Measurements from ENCODE around the gene ZNFX1.

ZNFX1 gene

DNA sequence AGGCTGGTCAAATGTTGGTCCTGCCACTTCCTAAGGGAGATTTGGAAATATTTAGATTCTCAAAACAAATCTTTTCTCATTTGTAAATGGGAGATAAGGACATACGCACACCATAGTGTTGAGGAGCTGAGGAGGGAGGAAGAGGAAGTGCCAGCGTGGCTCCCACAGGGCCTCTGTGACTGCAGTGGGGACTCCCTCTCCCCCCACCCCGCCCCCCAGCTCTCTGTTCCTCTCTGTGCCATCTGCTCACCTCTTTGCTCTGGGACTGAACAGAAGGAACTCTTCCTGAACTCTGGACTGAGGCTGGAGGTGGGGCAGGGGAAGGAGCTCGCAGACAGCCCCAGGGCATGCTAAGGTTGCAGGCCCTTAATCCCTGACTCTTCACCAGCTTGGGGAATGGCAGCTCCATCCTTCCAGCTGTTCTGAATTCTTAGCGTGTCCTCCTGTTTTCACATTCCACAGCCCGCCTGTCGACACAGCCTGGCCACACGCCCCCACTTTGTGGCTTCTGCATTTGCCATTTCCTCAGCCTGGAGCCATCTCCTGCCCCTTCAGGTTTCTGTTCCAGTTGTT is 47.2 kb downstream of the ZNFX1 start:
- Histone ChIP-seq H3K4me3 (ENCODE audit: low read depth, low read length) (no peak overlapping the region), H3K27me3 (no peaks in the 10 kb centered on the region), H3K9me3 (no peaks in the 10 kb centered on the region), H3K36me3 (peaks cover 68% of the 10 kb centered on the region), H3K4me1 (no peaks in the 10 kb centered on the region)
- TF ChIP-seq, protein P1, sequence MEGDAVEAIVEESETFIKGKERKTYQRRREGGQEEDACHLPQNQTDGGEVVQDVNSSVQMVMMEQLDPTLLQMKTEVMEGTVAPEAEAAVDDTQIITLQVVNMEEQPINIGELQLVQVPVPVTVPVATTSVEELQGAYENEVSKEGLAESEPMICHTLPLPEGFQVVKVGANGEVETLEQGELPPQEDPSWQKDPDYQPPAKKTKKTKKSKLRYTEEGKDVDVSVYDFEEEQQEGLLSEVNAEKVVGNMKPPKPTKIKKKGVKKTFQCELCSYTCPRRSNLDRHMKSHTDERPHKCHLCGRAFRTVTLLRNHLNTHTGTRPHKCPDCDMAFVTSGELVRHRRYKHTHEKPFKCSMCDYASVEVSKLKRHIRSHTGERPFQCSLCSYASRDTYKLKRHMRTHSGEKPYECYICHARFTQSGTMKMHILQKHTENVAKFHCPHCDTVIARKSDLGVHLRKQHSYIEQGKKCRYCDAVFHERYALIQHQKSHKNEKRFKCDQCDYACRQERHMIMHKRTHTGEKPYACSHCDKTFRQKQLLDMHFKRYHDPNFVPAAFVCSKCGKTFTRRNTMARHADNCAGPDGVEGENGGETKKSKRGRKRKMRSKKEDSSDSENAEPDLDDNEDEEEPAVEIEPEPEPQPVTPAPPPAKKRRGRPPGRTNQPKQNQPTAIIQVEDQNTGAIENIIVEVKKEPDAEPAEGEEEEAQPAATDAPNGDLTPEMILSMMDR (IDR thresholded peaks at IDR 0.05; ENCODE audit: low read depth, low read length): no peak
- DNase-seq: no peak

DNA sequence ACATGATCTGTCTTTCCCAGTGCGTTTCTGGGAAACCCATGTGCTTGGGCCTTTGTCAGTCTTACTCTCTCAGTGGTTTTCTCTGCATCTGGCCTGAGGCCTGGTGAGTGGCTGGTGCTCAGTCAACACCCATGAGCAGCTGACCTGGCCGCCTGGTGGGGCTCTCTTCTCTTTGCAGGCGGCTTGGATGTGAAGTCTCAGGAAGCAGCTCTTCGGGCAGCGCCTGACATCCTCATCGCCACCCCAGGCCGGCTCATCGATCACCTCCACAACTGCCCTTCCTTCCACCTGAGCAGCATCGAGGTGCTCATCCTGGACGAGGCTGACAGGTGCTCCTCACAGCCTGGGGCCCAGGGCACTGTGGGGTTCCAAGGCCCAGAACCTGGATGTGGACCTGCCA is 47.8 kb downstream of the ZNFX1 start:
- H3K4me1 ChIP-seq: no peaks in the 10 kb centered on the region
- no peaks in the 10 kb centered on the region for H3K27me3 ChIP-seq
- TF ChIP-seq, protein P1 (IDR thresholded peaks at IDR 0.05; ENCODE audit: low read depth, low read length): no peak
- DNase-seq: no peak
- H3K36me3 ChIP-seq: peaks cover 66% of the 10 kb centered on the region
- no peaks in the 10 kb centered on the region for H3K9me3 ChIP-seq
- no peak overlapping the region for H3K4me3 ChIP-seq (ENCODE audit: low read depth, low read length)

DNA sequence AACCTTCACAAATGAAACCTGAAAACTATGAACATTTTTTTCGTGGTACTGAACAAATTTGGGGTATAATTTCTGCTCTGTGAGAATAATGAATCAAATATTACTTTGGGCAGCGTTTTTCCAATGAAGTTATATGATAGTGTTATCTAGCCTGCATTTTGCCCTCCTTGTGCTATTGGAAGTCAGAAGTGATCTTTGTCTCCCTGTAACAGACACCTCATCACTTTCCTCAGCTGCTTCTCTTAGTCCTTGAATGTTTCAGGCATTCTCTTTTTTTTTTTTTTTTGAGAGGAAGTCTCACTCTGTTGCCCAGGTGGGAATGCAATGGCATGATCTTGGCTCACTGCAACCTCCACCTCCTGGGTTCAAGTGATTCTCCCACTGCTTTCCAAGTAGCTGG is 48.5 kb downstream of the ZNFX1 start:
- TF ChIP-seq, protein P1 (IDR thresholded peaks at IDR 0.05; ENCODE audit: low read depth, low read length): no peak
- H3K4me3 ChIP-seq (ENCODE audit: low read depth, low read length): no peak overlapping the region
- peaks cover 66% of the 10 kb centered on the region for H3K36me3 ChIP-seq
- H3K9me3 ChIP-seq: no peaks in the 10 kb centered on the region
- no peaks in the 10 kb centered on the region for H3K4me1 ChIP-seq
- H3K27me3 ChIP-seq: no peaks in the 10 kb centered on the region
- no peak for DNase-seq

DNA sequence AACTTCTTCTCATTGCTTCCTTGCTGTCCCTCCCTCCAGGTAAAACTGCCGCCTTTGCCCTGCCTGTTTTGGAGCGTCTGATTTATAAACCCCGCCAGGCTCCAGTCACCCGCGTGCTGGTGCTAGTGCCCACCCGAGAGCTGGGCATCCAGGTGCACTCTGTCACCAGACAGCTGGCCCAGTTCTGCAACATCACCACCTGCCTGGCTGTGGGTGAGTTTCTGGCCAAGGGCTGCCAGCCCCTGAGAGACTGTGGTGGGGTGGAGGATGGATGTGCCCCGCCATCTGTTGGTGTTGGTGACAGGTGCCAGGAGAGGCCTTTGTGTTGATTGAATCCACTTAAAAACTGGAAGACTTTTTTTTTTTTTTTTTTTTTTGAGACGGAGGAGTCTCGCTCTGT is 49.2 kb downstream of the ZNFX1 start:
- TF ChIP-seq, protein P1 (IDR thresholded peaks at IDR 0.05; ENCODE audit: low read depth, low read length): no peak
- Histone ChIP-seq H3K4me1 (no peaks in the 10 kb centered on the region), H3K36me3 (peaks cover 65% of the 10 kb centered on the region), H3K4me3 (ENCODE audit: low read depth, low read length) (no peak overlapping the region), H3K9me3 (no peaks in the 10 kb centered on the region), H3K27me3 (no peaks in the 10 kb centered on the region)
- no peak for DNase-seq

DNA sequence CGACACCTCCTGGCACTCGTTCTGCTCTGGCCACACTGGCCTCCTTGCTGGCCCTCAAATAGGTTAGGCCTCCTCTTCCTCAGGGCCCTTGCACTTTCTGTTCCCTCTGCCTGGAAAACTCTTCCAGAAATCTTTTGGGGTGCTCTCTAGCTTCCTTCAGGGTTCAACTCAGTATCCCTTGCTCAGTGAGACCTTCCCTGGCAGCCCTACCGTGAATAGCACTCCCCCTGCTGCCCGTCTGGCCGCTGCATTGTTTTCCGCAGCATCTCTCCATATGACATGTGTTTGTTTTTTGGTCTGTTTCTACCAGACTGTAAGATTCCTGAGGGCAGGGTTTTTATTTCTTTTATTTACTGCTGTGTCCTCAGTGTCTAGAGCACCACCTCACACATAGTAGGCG is 52.0 kb downstream of the ZNFX1 start:
- Histone ChIP-seq H3K27me3 (no peaks in the 10 kb centered on the region), H3K9me3 (no peaks in the 10 kb centered on the region), H3K4me3 (ENCODE audit: low read depth, low read length) (no peak overlapping the region), H3K4me1 (no peaks in the 10 kb centered on the region), H3K36me3 (peaks cover 67% of the 10 kb centered on the region)
- TF ChIP-seq, protein P1 (IDR thresholded peaks at IDR 0.05; ENCODE audit: low read depth, low read length): peak; percentile 14
- no peak for DNase-seq

DNA sequence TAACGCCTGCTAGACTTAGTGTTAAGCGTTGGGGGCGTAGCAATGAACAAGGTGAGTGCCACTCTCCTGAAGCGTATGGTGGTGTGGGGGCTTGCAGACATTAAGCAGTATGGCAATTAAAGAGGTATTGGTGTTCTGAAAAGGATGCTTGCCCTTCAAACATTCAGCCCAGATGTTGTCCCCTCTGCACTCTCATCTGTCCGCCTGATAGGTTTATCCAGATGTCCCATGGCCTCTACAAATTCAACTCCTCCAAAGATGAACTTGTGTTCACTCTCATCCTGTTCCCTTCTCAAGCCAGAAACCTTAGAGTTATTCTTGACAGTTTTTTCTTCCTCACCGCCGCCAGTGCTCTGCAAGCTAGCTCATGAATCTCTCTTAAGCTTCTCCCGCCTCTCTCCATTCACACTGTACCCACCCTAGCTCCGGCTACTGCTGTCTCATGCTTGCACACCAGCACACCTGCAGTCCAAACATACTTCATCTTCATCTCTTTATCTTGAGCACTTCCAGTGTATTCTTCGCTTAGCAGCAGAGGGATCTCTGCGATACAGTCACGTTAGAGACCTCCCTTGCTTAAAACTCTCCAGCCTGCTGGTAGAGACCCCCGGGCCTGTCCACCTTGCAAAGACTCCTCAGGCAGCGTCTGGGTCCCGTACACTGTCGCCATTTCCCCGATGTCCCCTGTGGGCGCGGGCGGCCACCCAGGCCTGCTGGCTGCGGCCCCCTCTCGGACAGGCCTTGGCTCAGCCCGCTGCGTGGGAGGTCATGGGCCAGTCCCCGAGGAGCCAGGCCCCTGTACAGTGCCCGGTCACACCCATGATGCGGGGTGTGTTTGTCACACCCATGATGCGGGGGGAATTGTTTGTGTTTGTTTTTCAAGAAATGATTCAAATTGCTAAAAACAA is 57.7 kb downstream of the ZNFX1 start:
- TF ChIP-seq, protein P1 (IDR thresholded peaks at IDR 0.05; ENCODE audit: low read depth, low read length): no peak
- Histone ChIP-seq H3K9me3 (no peaks in the 10 kb centered on the region), H3K36me3 (peaks cover 35% of the 10 kb centered on the region), H3K27me3 (no peaks in the 10 kb centered on the region), H3K4me3 (ENCODE audit: low read depth, low read length) (peak overlapping the region; percentile 94), H3K4me1 (no peaks in the 10 kb centered on the region; the same call in 1 of the 2 replicates)
- no peak for DNase-seq
